H1 (cell line): ENCODE results near the gene ASB6. TPM values are rescaled to one million over a fixed set of nuclear protein-coding genes. Genes with fewer than 3 reads are reported as not detected.

Source experiments
- CTCF ChIA-PET: fragments of 300-600 bp; sonication (Branson Sonifier 250); formaldehyde crosslinking; loops from one replicate; lab custom pipeline; 2021; ENCODE audit not compliant: partially characterized antibody; lab: Charles Lee
- POLR2A ChIA-PET: fragments of 300-600 bp; sonication (Branson Sonifier 250); formaldehyde crosslinking; loops from one replicate; lab custom pipeline; 2021; ENCODE audit warnings: inconsistent platforms; ENCODE audit not compliant: partially characterized antibody; lab: Charles Lee
- DNase-seq, 2 experiments: peaks; one replicate each; pipeline versions ENCODE4 v3.0.0 to v3.0.0-alpha.2; 2010 to 2022; ENCODE audit warnings: low spot score in 2 of 2, low read depth in 1 of 2, mixed read lengths in 1 of 2
- FAIRE-seq: peaks from 2 replicates; lab custom pipeline; 2011; peaks lifted over from hg19 to GRCh38; lab: Jason Lieb, UNC
- H2AFZ ChIP-seq: 2 replicates; pipeline ENCODE4 v1.8.1; 2012; ENCODE audit warnings: low read length, inconsistent platforms
- H2AK5ac ChIP-seq: 2 replicates; pipeline ENCODE4 v1.6.1; 2013; ENCODE audit warnings: low read depth, low read length
- H2BK120ac ChIP-seq: replicated peaks from 2 replicates; pipeline ENCODE3; 2013; ENCODE audit warnings: low read depth, low read length, inconsistent platforms
- H2BK12ac ChIP-seq: 2 replicates; pipeline ENCODE4 v1.6.1; 2013; ENCODE audit warnings: low read depth, low read length
- H2BK15ac ChIP-seq: 2 replicates; pipeline ENCODE4 v1.6.1; 2013; ENCODE audit warnings: low read length
- H2BK20ac ChIP-seq: 2 replicates; pipeline ENCODE4 v1.6.1; 2013; ENCODE audit warnings: low read length
- H2BK5ac ChIP-seq: 2 replicates; pipeline ENCODE4 v1.6.1; 2013; ENCODE audit warnings: low read depth, low read length
- H3K14ac ChIP-seq: 2 replicates; pipeline ENCODE4 v1.6.1; 2013; ENCODE audit warnings: inconsistent platforms; ENCODE audit not compliant: insufficient read length
- H3K18ac ChIP-seq: 2 replicates; pipeline ENCODE4 v1.6.1; 2013; ENCODE audit warnings: low read length; ENCODE audit errors: extremely low read depth
- H3K23ac ChIP-seq: 2 replicates; pipeline ENCODE4 v1.6.1; 2013; ENCODE audit warnings: inconsistent platforms; ENCODE audit not compliant: insufficient read length
- H3K23me2 ChIP-seq: 2 replicates; pipeline ENCODE4 v1.6.1; 2013; ENCODE audit warnings: low read depth, low read length
- H3K27ac ChIP-seq: 2 replicates; pipeline ENCODE4 v1.6.1; 2011; ENCODE audit warnings: low read depth, low read length, inconsistent platforms
- H3K27me3 ChIP-seq, 4 experiments: replicated peaks in 1 of 4; 1 replicate in 1 of 4; 2 replicates in 3 of 4; pipeline versions ENCODE4 v1.6.1 to v1.8.1; 2011 to 2013; ENCODE audit warnings: low read length in 3 of 4, mild to moderate bottlenecking in 3 of 4, inconsistent platforms in 2 of 4, mixed read lengths in 2 of 4, moderate library complexity in 1 of 4; ENCODE audit not compliant: control insufficient read depth in 3 of 4, insufficient read depth in 3 of 4; ENCODE audit errors: extremely low read depth in 1 of 4
- H3K36me3 ChIP-seq, 4 experiments: 2 replicates each; pipeline versions ENCODE4 v1.6.1 to v1.8.1; 2011 to 2013; ENCODE audit warnings: mild to moderate bottlenecking in 4 of 4, low read length in 3 of 4, moderate library complexity in 2 of 4, control low read depth in 1 of 4, inconsistent platforms in 1 of 4; ENCODE audit not compliant: insufficient read depth in 4 of 4, control insufficient read depth in 2 of 4
- H3K4ac ChIP-seq: replicated peaks from 2 replicates; pipeline ENCODE3; 2013; ENCODE audit warnings: low read length, low read depth, mixed read lengths, inconsistent platforms; ENCODE audit not compliant: insufficient read length
- H3K4me1 ChIP-seq, 4 experiments: replicated peaks in 1 of 4; 1 replicate in 1 of 4; 2 replicates in 3 of 4; pipeline versions ENCODE4 v1.6.1 to v1.8.1; 2011 to 2013; ENCODE audit warnings: low read length in 3 of 4, inconsistent platforms in 2 of 4, mixed read lengths in 1 of 4; ENCODE audit not compliant: insufficient read depth in 4 of 4, control insufficient read depth in 3 of 4
- H3K4me2 ChIP-seq, 2 experiments: 2 replicates each; pipeline versions ENCODE4 v1.6.1 to v1.8.1; 2011 to 2013; ENCODE audit warnings: low read depth in 2 of 2, low read length in 2 of 2, control low read depth in 1 of 2, inconsistent platforms in 1 of 2, mild to moderate bottlenecking in 1 of 2; ENCODE audit not compliant: insufficient read depth in 1 of 2
- H3K4me3 ChIP-seq, 4 experiments: fragments of 200-600, 300-600 bp in 1 of 4; sonication (generic), shearing (Covaris generic), sonication (Bioruptor Twin) in 1 of 4; 2 replicates each; pipeline versions ENCODE4 v1.5.1 to v1.8.1; 2011 to 2016; ENCODE audit warnings: low read length in 4 of 4, low read depth in 3 of 4, control low read depth in 2 of 4, inconsistent platforms in 2 of 4, mild to moderate bottlenecking in 2 of 4, mixed read lengths in 1 of 4, moderate library complexity in 1 of 4; ENCODE audit not compliant: insufficient read depth in 2 of 4; ENCODE audit errors: extremely low read depth in 1 of 4
- H3K56ac ChIP-seq: replicated peaks from 2 replicates; pipeline ENCODE3; 2013; ENCODE audit warnings: low read depth, mild to moderate bottlenecking, mixed read lengths, low read length, inconsistent platforms; ENCODE audit not compliant: insufficient read length
- H3K79me1 ChIP-seq: 2 replicates; pipeline ENCODE4 v1.6.1; 2013; ENCODE audit warnings: low read depth, low read length, control low read depth
- H3K79me2 ChIP-seq, 2 experiments: 2 replicates each; pipeline versions ENCODE4 v1.6.1 to v1.8.1; 2012 to 2013; ENCODE audit warnings: low read length in 2 of 2, mild to moderate bottlenecking in 2 of 2, inconsistent platforms in 1 of 2; ENCODE audit not compliant: insufficient read depth in 2 of 2, control insufficient read depth in 1 of 2
- H3K9ac ChIP-seq, 4 experiments: replicated peaks in 1 of 4; 1 replicate in 1 of 4; 2 replicates in 3 of 4; pipeline versions ENCODE4 v1.6.1 to v1.8.1; 2011 to 2013; ENCODE audit warnings: low read depth in 3 of 4, low read length in 3 of 4, control low read depth in 2 of 4, mild to moderate bottlenecking in 2 of 4, moderate library complexity in 2 of 4, inconsistent platforms in 1 of 4; ENCODE audit errors: extremely low read depth in 1 of 4
- H3K9me3 ChIP-seq, 2 experiments: 2 replicates each; pipeline versions ENCODE4 v1.6.1 to v1.8.1; 2012 to 2013; ENCODE audit warnings: mild to moderate bottlenecking in 2 of 2, moderate library complexity in 2 of 2, control low read depth in 1 of 2, inconsistent platforms in 1 of 2, low read depth in 1 of 2, low read length in 1 of 2, mixed read lengths in 1 of 2; ENCODE audit not compliant: insufficient read depth in 2 of 2
- H4K20me1 ChIP-seq, 2 experiments: replicated peaks in 1 of 2; 2 replicates each; pipeline versions ENCODE3 to v1.8.1; 2011 to 2013; ENCODE audit warnings: inconsistent platforms in 2 of 2, low read length in 2 of 2, mild to moderate bottlenecking in 1 of 2; ENCODE audit not compliant: insufficient read depth in 2 of 2, control insufficient read depth in 1 of 2
- H4K5ac ChIP-seq: 2 replicates; pipeline ENCODE4 v1.6.1; 2013; ENCODE audit warnings: low read length, low read depth, mixed read lengths, inconsistent platforms; ENCODE audit not compliant: insufficient read length
- H4K8ac ChIP-seq: 2 replicates; pipeline ENCODE4 v1.8.0; 2013; ENCODE audit warnings: mild to moderate bottlenecking, moderate library complexity, low read length, inconsistent platforms; ENCODE audit not compliant: insufficient read depth; ENCODE audit errors: extremely low read depth
- H4K91ac ChIP-seq: replicated peaks from 2 replicates; pipeline ENCODE3; 2013; ENCODE audit warnings: low read length, mixed read lengths, inconsistent platforms; ENCODE audit not compliant: insufficient read length
- BACH1 ChIP-seq: IDR thresholded peaks from 2 replicates; pipeline ENCODE4 v1.6.1; 2012; ENCODE audit warnings: low read length, improper control_type of control experiment
- SAP30 ChIP-seq: fragments of 300-600 bp; sonication (generic); IDR thresholded peaks from 2 replicates; pipeline ENCODE4 v1.7.1; 2012; ENCODE audit warnings: low read length, moderate library complexity, mild to moderate bottlenecking, inconsistent platforms; ENCODE audit not compliant: insufficient read depth, insufficient replicate concordance
- YY1 ChIP-seq: IDR thresholded peaks from 2 replicates; pipeline ENCODE4 v1.6.1; 2011; ENCODE audit warnings: low read depth, mild to moderate bottlenecking, low read length
- WGBS, 2 experiments: shearing (Covaris generic) in 1 of 2; methylation state at CpG; one replicate each; pipeline versions ENCODE4 v1.1.6 to v1.1.7; 2013 to 2015; ENCODE audit warnings: low lambda C conversion rate in 2 of 2, mixed read lengths in 2 of 2, inconsistent platforms in 1 of 2, low coverage in 1 of 2, missing lambda C conversion rate in 1 of 2; ENCODE audit not compliant: insufficient replicate concordance in 2 of 2, insufficient coverage in 1 of 2, insufficient read length in 1 of 2; ENCODE audit errors: extremely low coverage in 1 of 2, missing lambda C conversion rate in 1 of 2; 5-methylcytosine and 5-hydroxymethylcytosine counted together
- polyA plus RNA-seq, 7 experiments: library from polyadenylated mRNA; depleted of rRNA in 3 of 7; stranded (reverse) in 5 of 7; unstranded in 2 of 7; fragments of >200 nt in 5 of 7; fragments of 200-250 nt in 2 of 7; gene quantifications; 1 replicate in 5 of 7; 2 replicates in 1 of 7; 4 replicates in 1 of 7; pipeline versions ENCODE4 v1.2.1 to v1.2.3, GENCODE V29; 2011 to 2013; ENCODE audit warnings: missing spikeins in 2 of 7, mixed read lengths in 2 of 7
- total RNA-seq: library from RNA; stranded (reverse); fragmentation: NEBNext Ultra II Directional; extraction: Animal tissue kit (Norgen Biotek cat#: 25700); gene quantifications from 2 replicates; pipeline ENCODE4 v1.2.1, GENCODE V29; 2021

The ASB6 gene
- total and polyA plus RNA-seq, 2 of the 8 experiments (the other 6 are each of a cell fraction or from before 2014, with no cell fraction given): 14.0 to 17.3 TPM

DNA sequence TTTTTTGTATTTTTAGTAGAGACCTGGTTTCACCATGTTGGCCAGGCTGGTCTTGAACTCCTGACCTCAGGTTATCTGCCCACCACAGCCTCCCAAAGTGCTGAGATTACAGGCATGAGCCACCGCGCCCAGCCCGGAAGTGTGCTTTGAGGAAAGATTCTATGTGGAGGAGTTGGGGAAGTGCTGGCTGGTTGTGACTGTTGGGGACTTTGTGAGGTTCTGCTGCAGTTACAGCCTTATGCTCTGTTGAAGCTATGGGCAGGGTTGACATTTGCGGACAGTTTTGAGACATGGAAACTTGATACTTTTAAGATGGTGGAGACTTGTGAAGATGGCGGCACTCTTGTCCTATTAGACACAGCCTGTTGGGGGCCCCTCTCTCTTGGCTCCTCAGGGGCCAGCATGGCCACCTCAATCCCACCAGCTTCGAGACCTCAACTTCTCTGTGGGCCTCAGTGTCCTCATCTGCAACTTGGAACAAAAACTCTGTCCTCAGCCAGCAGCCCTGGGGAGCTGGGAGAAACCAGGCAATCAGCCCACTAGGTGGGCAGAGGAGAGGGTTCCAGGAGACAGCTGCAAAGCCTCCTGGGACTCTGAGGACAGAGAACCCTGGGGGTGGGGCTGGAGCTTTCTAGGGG is 45.9 kb downstream of the ASB6 start:
- no peaks in the 10 kb centered on the region for H3K79me1 ChIP-seq
- H3K79me2 ChIP-seq: no peaks in the 10 kb centered on the region
- DNase-seq (no peak), FAIRE-seq (no peak)
- no peak overlapping the region for H2AK5ac ChIP-seq
- H3K14ac ChIP-seq: no peak overlapping the region
- H3K4me2 ChIP-seq: peak overlapping the region; percentile 81 to 98
- peak overlapping the region; percentile 72; the same call in 1 of the 2 replicates for H2BK20ac ChIP-seq
- H4K91ac ChIP-seq: peak overlapping the region; percentile 98
- ChIA-PET POLR2A (interaction anchor here (0.5 to 2.5 kb wide), 12 partner anchors 10 to 545 kb away, joined by 3 to 8 read pairs (median 4); no protein-coding TSS in a partner anchor), CTCF (interaction anchor here (0.7 to 3.6 kb wide), 18 partner anchors 8 to 464 kb away, joined by 3 to 12 read pairs (median 4); no protein-coding TSS in a partner anchor)
- peak overlapping the region; percentile 98 for H3K4ac ChIP-seq
- peak overlapping the region; percentile 11 for H4K5ac ChIP-seq
- peak overlapping the region; percentile 87 for H2BK120ac ChIP-seq
- H3K23me2 ChIP-seq: peaks cover 11% of the 10 kb centered on the region; the same call in 1 of the 2 replicates
- no peak overlapping the region for H3K23ac ChIP-seq
- peaks cover 0 to 26% (median 16%) of the 10 kb centered on the region in 4 experiments; a peak in 6 of 7 replicates for H3K4me1 ChIP-seq
- H4K20me1 ChIP-seq: no peaks in the 10 kb centered on the region
- WGBS, 2 experiments: 87% methylated on average over 5 of the region's 6 CpGs; no CpG with 5 or more reads in 1 of the 2 experiments
- no peaks in the 10 kb centered on the region for H3K9me3 ChIP-seq
- H3K36me3 ChIP-seq: no peaks in the 10 kb centered on the region
- H2BK12ac ChIP-seq: peak overlapping the region; percentile 80; the same call in 1 of the 2 replicates
- no peak overlapping the region for H3K56ac ChIP-seq
- no peak overlapping the region for H2BK15ac ChIP-seq
- peaks cover 0 to 29% (median 17%) of the 10 kb centered on the region in 4 experiments; a peak in 6 of 7 replicates for H3K27me3 ChIP-seq
- peak overlapping the region; percentile 55 to 70 (median 60); a peak in 7 of 8 replicates for H3K4me3 ChIP-seq
- H4K8ac ChIP-seq: no peak overlapping the region
- H3K27ac ChIP-seq: no peak overlapping the region
- peak overlapping the region; percentile 96; the same call in 1 of the 2 replicates for H2BK5ac ChIP-seq
- H3K9ac ChIP-seq: no peak overlapping the region
- TF ChIP-seq YY1 (peak; percentile 35; the same call in 1 of the 2 replicates), SAP30 (no peak), BACH1 (no peak)
- H3K18ac ChIP-seq: peak overlapping the region; percentile 100
- H2AFZ ChIP-seq: no peak overlapping the region
